DOHH2 (cell line): ENCODE data around the gene HAPLN3.

ENCODE experiments used
- H3F3A ChIP-seq: fragments of 200-600 bp; sonication (generic), shearing (Covaris generic); 2 replicates; pipeline ENCODE4 v1.6.0; 2016; ENCODE audit warnings: antibody characterized with exemption, mild to moderate bottlenecking; ENCODE audit not compliant: control insufficient read depth, insufficient read depth
- H3K27ac ChIP-seq: fragments of 200-600 bp; sonication (generic); 2 replicates; pipeline ENCODE4 v1.5.1; 2014; ENCODE audit warnings: low read depth, mild to moderate bottlenecking, low read length, moderate library complexity
- H3K27me3 ChIP-seq: fragments of 200-600 bp; sonication (generic); 2 replicates; pipeline ENCODE4 v1.6.1; 2014; ENCODE audit warnings: mild to moderate bottlenecking, low read length, mixed read lengths; ENCODE audit not compliant: control insufficient read depth
- H3K36me3 ChIP-seq: fragments of 200-600 bp; sonication (generic); 2 replicates; pipeline ENCODE4 v1.6.1; 2014; ENCODE audit warnings: mild to moderate bottlenecking, low read length, moderate library complexity, mixed read lengths; ENCODE audit not compliant: control insufficient read depth
- H3K4me1 ChIP-seq: fragments of 200-600 bp; sonication (generic); 2 replicates; pipeline ENCODE4 v1.6.1; 2014; ENCODE audit warnings: mild to moderate bottlenecking, low read length, mixed read lengths; ENCODE audit not compliant: control insufficient read depth
- H3K4me2 ChIP-seq: fragments of 200-600 bp; sonication (generic); 2 replicates; pipeline ENCODE4 v1.6.0; 2014; ENCODE audit warnings: mild to moderate bottlenecking, low read length, moderate library complexity
- H3K4me3 ChIP-seq: fragments of 200-600 bp; sonication (generic); 2 replicates; pipeline ENCODE4 v1.5.1; 2014; ENCODE audit warnings: mild to moderate bottlenecking, low read length, mixed read lengths
- H3K79me2 ChIP-seq: fragments of 200-600 bp; sonication (generic); 2 replicates; pipeline ENCODE4 v1.6.1; 2014; ENCODE audit warnings: mild to moderate bottlenecking, low read length, mixed read lengths; ENCODE audit not compliant: control insufficient read depth
- H3K9me2 ChIP-seq: fragments of 200-600 bp; sonication (generic); replicated peaks from 2 replicates; pipeline ENCODE4 v1.6.1; 2014; ENCODE audit warnings: mild to moderate bottlenecking, low read length, mixed read lengths; ENCODE audit not compliant: control insufficient read depth
- H3K9me3 ChIP-seq: fragments of 200-600 bp; sonication (generic); 2 replicates; pipeline ENCODE4 v1.6.1; 2014; ENCODE audit warnings: antibody characterized with exemption, low read length, mixed read lengths; ENCODE audit not compliant: control insufficient read depth, insufficient read depth
- H4K20me1 ChIP-seq: fragments of 200-600 bp; sonication (generic); 2 replicates; pipeline ENCODE4 v1.6.0; 2014; ENCODE audit warnings: low read depth, mild to moderate bottlenecking, antibody characterized with exemption, low read length, moderate library complexity; ENCODE audit not compliant: control insufficient read depth, insufficient read depth
- EZH2phosphoT487 ChIP-seq: fragments of 200-600 bp; sonication (generic); IDR thresholded peaks from 2 replicates; pipeline ENCODE4 v1.6.1; 2017; ENCODE audit warnings: borderline replicate concordance, mild to moderate bottlenecking, antibody characterized with exemption, low read length, moderate library complexity, mixed read lengths
- TF ChIP-seq, protein P1 (sequence below): fragments of 200-600 bp; sonication (generic); IDR thresholded peaks from one replicate; pipeline ENCODE4 v1.5.1; 2014; ENCODE audit warnings: antibody characterized with exemption, mild to moderate bottlenecking, low read depth, low read length; ENCODE audit not compliant: poor library complexity, severe bottlenecking

The HAPLN3 gene

GRCh38 chr15:88841236-88841635, 54.1 kb downstream of the HAPLN3 start:
- Histone ChIP-seq H3K79me2 (no peaks in the 10 kb centered on the region), H3K36me3 (no peaks in the 10 kb centered on the region), H3K27me3 (no peaks in the 10 kb centered on the region), H3F3A (no peaks in the 10 kb centered on the region), H4K20me1 (no peaks in the 10 kb centered on the region), H3K4me3 (no peak overlapping the region), H3K4me2 (no peak overlapping the region), H3K9me2 (no peaks in the 10 kb centered on the region), H3K9me3 (no peaks in the 10 kb centered on the region), H3K27ac (no peak overlapping the region), H3K4me1 (peaks cover 5% of the 10 kb centered on the region; the same call in 1 of the 2 replicates)
- TF ChIP-seq, protein P1, sequence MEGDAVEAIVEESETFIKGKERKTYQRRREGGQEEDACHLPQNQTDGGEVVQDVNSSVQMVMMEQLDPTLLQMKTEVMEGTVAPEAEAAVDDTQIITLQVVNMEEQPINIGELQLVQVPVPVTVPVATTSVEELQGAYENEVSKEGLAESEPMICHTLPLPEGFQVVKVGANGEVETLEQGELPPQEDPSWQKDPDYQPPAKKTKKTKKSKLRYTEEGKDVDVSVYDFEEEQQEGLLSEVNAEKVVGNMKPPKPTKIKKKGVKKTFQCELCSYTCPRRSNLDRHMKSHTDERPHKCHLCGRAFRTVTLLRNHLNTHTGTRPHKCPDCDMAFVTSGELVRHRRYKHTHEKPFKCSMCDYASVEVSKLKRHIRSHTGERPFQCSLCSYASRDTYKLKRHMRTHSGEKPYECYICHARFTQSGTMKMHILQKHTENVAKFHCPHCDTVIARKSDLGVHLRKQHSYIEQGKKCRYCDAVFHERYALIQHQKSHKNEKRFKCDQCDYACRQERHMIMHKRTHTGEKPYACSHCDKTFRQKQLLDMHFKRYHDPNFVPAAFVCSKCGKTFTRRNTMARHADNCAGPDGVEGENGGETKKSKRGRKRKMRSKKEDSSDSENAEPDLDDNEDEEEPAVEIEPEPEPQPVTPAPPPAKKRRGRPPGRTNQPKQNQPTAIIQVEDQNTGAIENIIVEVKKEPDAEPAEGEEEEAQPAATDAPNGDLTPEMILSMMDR: no peak
- TF ChIP-seq EZH2phosphoT487: no peak

DNA sequence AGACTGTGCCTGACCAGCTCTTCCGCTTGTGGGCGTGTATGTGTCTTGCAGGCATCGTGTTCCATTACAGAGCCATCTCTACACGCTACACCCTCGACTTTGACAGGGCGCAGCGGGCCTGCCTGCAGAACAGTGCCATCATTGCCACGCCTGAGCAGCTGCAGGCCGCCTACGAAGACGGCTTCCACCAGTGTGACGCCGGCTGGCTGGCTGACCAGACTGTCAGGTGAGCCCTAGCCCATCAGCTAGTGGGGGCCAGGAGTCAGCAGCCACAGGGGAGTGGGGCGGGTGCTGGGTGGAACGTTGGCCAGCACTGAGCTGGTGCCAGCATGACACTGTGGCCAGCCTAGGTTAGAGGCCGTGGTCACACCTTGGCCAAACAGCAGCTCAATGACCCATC, 55.4 kb downstream of the HAPLN3 start:
- no peaks in the 10 kb centered on the region for H3F3A ChIP-seq
- H3K4me1 ChIP-seq: peaks cover 5% of the 10 kb centered on the region; the same call in 1 of the 2 replicates

GRCh38 chr15:88839146-88839545, 56.2 kb downstream of the HAPLN3 start:
- Histone ChIP-seq H4K20me1 (no peaks in the 10 kb centered on the region), H3K36me3 (no peaks in the 10 kb centered on the region), H3K9me2 (no peaks in the 10 kb centered on the region), H3K4me1 (peaks cover 5% of the 10 kb centered on the region; the same call in 1 of the 2 replicates), H3K4me3 (no peak overlapping the region), H3K27ac (no peak overlapping the region), H3K79me2 (no peaks in the 10 kb centered on the region), H3F3A (no peaks in the 10 kb centered on the region), H3K27me3 (no peaks in the 10 kb centered on the region), H3K4me2 (no peak overlapping the region), H3K9me3 (no peaks in the 10 kb centered on the region)
- TF ChIP-seq, protein P1: no peak
- TF ChIP-seq EZH2phosphoT487: no peak

More for the DNA sequence above, 55.4 kb downstream of the HAPLN3 start:
- H3K9me3 ChIP-seq: no peaks in the 10 kb centered on the region
- H3K4me3 ChIP-seq: no peak overlapping the region
- no peaks in the 10 kb centered on the region for H3K79me2 ChIP-seq
- no peaks in the 10 kb centered on the region for H3K36me3 ChIP-seq
- no peaks in the 10 kb centered on the region for H4K20me1 ChIP-seq
- H3K27ac ChIP-seq: no peak overlapping the region
- TF ChIP-seq, protein P1: no peak
- TF ChIP-seq EZH2phosphoT487: no peak
- H3K4me2 ChIP-seq: no peak overlapping the region
- no peaks in the 10 kb centered on the region for H3K27me3 ChIP-seq
- no peaks in the 10 kb centered on the region for H3K9me2 ChIP-seq
